Measurements from ENCODE around the gene GP5. TPM values are rescaled to one million over a fixed set of nuclear protein-coding genes. Genes with fewer than 3 reads are reported as not detected.

The GP5 gene
- polyA plus RNA-seq, 1 of the 3 experiments (the other 2 are of a cell fraction) = 0.13 TPM

DNA sequence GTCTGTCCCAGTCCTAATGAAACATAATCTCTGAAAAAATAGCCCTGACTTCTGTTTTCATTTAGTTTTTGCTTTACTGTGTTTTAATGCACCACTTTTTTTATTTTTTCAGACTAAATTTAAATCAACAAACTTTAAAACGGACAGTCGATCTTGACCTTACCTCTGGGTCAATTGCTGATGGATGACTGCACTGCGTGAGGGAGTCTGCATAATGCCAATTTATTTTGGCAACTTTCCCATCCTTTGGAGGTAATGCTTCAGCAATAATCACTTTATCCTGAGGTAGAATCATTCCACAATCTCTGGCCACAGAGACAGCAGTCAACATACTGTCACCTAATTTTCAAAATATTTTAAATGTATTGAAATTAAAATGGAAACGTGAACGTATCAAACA is 32.5 kb upstream of the GP5 start:
- peaks cover 79 to 88% of the 10 kb centered on the region in 2 experiments for H3K36me3 ChIP-seq (replicated peaks in 1 of 2; ENCODE audit: control insufficient read depth in 1 of 2, insufficient read depth in 2 of 2, low read length in 1 of 2)

More for the DNA sequence above, 32.5 kb upstream of the GP5 start:
- no peak overlapping the region for H3K9ac ChIP-seq
- peaks cover 54% of the 10 kb centered on the region for H3F3A ChIP-seq (replicated peaks; ENCODE audit: insufficient read depth)
- H3K9me3 ChIP-seq = no peaks in the 10 kb centered on the region
- no peak overlapping the region for H3K4me3 ChIP-seq (ENCODE audit: low read depth in 2 of 2, low read length in 1 of 2)
- CTCF ChIA-PET = interaction anchor here (0.8 to 2.4 kb wide), 3 partner anchors 40 to 98 kb away, joined by 3 to 7 read pairs (median 4); no protein-coding TSS in a partner anchor
- no peak for TF ChIP-seq MXI1 (IDR thresholded peaks at IDR 0.05; ENCODE audit: low read depth, low read length)
- TF ChIP-seq SMC3 (IDR thresholded peaks at IDR 0.05; ENCODE audit: low read depth, low read length) = no peak
- TF ChIP-seq TAF1 (IDR thresholded peaks at IDR 0.05; ENCODE audit: borderline replicate concordance, low read depth, low read length) = no peak
- no peak for TF ChIP-seq FOXJ3 (CRISPR knock-in tag; IDR thresholded peaks at IDR 0.05)
- no peak for TF ChIP-seq RXRA (IDR thresholded peaks at IDR 0.05; ENCODE audit: borderline replicate concordance, low read depth)
- no peak for TF ChIP-seq ELF1 (IDR thresholded peaks at IDR 0.05)
- TF ChIP-seq, protein P1, sequence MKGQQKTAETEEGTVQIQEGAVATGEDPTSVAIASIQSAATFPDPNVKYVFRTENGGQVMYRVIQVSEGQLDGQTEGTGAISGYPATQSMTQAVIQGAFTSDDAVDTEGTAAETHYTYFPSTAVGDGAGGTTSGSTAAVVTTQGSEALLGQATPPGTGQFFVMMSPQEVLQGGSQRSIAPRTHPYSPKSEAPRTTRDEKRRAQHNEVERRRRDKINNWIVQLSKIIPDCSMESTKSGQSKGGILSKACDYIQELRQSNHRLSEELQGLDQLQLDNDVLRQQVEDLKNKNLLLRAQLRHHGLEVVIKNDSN (IDR thresholded peaks at IDR 0.05; ENCODE audit: borderline replicate concordance, low read depth) = no peak
- no peak for TF ChIP-seq CTCF (IDR thresholded peaks at IDR 0.05)
- TF ChIP-seq MEF2A (IDR thresholded peaks at IDR 0.05; ENCODE audit: borderline replicate concordance, low read depth) = no peak
- TF ChIP-seq TCF12 (IDR thresholded peaks at IDR 0.05) = no peak
- no peak for TF ChIP-seq MAX (IDR thresholded peaks at IDR 0.05; ENCODE audit: low read depth)
- TF ChIP-seq TEAD4 (IDR thresholded peaks at IDR 0.05; ENCODE audit: borderline replicate concordance, insufficient read depth) = no peak
- TF ChIP-seq, protein P2, sequence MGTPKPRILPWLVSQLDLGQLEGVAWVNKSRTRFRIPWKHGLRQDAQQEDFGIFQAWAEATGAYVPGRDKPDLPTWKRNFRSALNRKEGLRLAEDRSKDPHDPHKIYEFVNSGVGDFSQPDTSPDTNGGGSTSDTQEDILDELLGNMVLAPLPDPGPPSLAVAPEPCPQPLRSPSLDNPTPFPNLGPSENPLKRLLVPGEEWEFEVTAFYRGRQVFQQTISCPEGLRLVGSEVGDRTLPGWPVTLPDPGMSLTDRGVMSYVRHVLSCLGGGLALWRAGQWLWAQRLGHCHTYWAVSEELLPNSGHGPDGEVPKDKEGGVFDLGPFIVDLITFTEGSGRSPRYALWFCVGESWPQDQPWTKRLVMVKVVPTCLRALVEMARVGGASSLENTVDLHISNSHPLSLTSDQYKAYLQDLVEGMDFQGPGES (IDR thresholded peaks at IDR 0.05; ENCODE audit: low read depth, low read length) = no peak
- no peak for TF ChIP-seq YY1 (IDR thresholded peaks at IDR 0.05; ENCODE audit: low read depth)
- TF ChIP-seq JUND (IDR thresholded peaks at IDR 0.05) = no peak
- no peak for TF ChIP-seq PBX3 (IDR thresholded peaks at IDR 0.05)
- no peak for TF ChIP-seq GATA2 (CRISPR knock-in tag; IDR thresholded peaks at IDR 0.05)
- no peak for TF ChIP-seq GABPA (IDR thresholded peaks at IDR 0.05; ENCODE audit: low read depth)
- no peaks in the 10 kb centered on the region for H3K27me3 ChIP-seq (ENCODE audit: insufficient read depth)
- DNase-seq = peak; percentile 14
- peaks cover 54% of the 10 kb centered on the region for H3K79me2 ChIP-seq (ENCODE audit: insufficient read depth)
- H3K27ac ChIP-seq (ENCODE audit: low read depth in 2 of 2, low read length in 1 of 2) = no peak overlapping the region
- 74% methylated on average over 5 of the region's 5 CpGs for WGBS (ENCODE audit: low lambda C conversion rate)
- POLR2A ChIA-PET = no interaction called here
- no peaks in the 10 kb centered on the region for H4K20me1 ChIP-seq (ENCODE audit: insufficient read depth)
- H3K4me1 ChIP-seq (ENCODE audit: control insufficient read depth in 1 of 2, insufficient read depth in 2 of 2, low read depth in 1 of 2, low read length in 1 of 2) = peaks cover 0 to 3% of the 10 kb centered on the region in 2 experiments; a peak in 2 of 4 replicates
- no peak overlapping the region for H3K4me2 ChIP-seq
- no peak overlapping the region for H2AFZ ChIP-seq (ENCODE audit: low read depth)
- no peaks in the 10 kb centered on the region for H3K9me2 ChIP-seq
